GM19025 (cell line): ENCODE results near the gene ATP11A.

Source experiments
- ATAC-seq: cut with Tn5 transposase; IDR thresholded peaks from one replicate; pipeline ENCODE4 v1.9.1; 2021; ENCODE audit warnings: mild to moderate bottlenecking, low read depth, moderate library complexity; ENCODE audit not compliant: unreplicated experiment

The ATP11A gene

GRCh38 chr13:112756081-112756480, 66.2 kb downstream of the ATP11A start:
- ATAC-seq, result no peak

- no peak for ATAC-seq
Observed at GRCh38 chr13:112756511-112756966, 66.7 kb downstream of the ATP11A start.

GRCh38 chr13:112756967-112757758, 67.3 kb downstream of the ATP11A start:
- ATAC-seq, result no peak

- ATAC-seq, result no peak
Observed at GRCh38 chr13:112757759-112758086, 67.9 kb downstream of the ATP11A start.

DNA sequence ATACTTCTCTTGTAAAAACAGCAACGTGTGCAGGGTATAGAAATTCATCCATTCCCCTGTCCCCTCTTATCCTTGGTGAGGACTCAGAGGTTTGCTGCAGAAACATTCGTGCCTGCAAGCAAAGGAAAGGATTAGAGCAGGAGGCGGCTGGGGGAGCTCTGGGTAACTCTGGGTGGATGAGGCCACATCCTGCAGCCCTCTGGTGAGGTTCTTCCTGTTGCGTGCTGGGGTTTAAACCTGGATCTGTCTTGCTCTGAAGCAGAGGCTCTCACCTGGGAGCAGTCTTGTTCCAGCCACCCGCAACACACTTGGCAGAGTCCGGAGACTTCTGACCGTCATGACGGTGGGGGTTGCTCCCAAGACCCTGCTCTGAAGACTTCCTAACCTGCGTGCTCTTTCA, 69.2 kb downstream of the ATP11A start:
- ATAC-seq, result no peak

DNA sequence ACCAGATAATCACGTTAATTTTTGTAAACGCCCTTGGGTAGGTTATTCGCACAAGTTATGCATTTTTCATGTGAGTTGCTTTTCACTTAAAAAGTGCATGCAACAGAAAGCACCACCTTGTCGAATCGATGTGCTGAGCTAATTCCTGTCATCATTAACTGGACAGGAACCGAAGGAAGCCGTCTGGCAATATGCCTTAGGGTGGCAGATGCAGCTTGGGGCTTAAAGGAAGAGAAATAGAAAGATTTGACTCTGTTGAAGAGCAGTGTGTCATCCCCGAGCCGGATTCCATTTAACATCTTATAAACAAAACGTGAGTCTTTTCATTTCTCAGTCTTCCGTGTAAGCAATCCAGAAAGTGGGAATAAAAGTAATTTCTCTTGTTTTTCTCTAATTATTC, 70.0 kb downstream of the ATP11A start:
- no peak for ATAC-seq

DNA sequence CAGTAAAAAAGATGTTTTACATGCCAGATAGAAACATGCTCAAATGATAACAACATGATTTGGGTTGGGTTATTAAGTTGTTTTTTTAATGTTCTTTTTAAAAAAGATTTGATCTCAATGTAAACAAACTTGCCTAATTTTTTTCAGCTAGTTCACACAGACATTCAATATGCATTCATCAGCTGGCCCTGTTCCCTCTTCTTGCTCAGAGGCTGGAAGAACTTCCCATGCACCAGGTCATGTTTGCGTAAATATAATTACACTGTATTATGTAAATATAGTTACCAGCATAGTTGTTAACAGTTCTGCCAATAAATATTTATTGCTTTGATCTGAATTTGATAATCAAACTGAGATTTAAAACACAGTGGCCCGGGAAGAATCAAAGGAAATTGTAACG, 70.6 kb downstream of the ATP11A start:
- no peak for ATAC-seq

DNA sequence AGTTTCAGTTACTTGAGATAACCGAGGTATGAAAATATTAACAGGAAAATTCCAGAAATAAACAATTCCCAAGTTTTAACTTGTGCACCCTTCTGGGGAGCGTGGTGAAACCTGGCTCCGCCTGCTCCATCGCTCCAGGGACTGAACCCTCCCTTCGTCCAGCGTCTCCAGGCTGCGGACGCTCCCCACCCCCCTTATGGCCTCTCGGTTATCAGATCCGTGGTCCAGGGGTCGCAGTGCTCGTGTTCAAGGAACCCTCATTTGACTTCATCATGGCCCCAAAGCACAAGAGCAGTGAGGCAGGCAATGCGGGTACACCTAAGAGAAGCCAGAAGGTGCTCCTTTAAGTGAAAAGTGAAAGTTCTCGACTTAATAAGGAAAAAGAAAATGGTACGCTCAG, 71.1 kb downstream of the ATP11A start:
- no peak for ATAC-seq

DNA sequence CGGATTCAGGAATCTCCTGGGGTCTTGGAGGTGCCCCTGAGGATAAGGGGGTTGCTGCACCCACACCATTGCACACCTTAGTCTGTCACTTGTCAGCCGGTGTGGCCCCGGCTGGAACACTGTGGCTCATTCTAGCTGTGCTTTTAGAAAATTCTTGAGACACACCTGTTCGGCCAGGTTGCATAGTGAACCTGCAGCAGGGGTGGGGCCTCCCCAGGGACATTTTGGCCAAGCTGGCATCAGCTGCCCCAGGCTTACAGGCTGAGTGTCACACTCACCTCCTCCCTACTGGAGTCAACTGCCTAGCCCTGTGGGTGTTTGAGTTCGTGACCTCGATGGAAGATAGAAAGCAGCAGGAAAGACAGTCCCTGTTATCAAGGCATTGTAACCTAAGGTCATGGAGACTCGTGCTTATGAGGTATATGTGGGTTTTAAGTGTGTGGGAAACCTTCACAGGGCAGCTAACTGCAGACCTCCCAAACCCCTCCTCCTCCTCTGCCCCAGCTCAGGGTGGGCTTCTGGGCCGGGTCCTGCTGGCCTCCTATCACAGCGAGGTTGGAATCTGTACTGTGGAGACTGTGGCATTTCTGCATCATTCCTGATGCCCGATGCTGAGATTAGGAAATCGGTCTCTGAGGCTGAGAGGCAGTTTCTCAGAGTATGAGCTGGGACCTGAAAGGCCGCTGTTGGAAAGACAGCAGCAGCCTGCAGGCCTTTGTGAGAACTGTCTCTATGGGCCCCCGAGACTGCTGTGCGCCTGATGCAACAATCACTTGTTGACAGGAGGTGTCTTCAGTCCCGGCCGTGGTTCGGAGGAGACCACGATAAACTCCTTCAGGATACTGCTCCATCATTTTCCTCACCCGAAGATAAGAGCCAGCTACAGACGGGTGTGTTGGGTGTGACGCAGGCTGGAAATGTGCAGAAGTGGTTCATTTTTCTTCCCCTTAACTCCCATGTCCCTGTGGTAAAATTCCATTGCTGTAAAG, 72.2 kb downstream of the ATP11A start:
- ATAC-seq, result no peak

DNA sequence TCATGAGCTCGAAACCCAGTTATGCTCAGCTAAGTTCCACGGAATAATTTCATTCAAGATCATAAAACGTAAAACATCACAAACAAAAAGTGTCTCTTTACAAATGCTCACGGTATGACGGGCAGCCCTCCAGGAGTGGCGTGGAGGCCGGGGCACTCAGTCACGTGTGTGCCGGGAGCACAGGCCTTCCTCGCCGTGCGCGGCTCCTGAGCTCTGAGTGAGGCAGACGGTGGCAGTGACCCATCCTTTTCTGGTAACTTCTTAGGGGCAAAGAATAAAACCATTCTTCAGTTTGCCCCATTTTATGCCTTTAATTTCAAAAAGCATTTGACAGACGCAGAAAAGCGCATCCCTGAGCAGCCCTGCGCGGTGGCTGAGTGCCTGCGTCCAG, 72.8 kb downstream of the ATP11A start:
- no peak for ATAC-seq

DNA sequence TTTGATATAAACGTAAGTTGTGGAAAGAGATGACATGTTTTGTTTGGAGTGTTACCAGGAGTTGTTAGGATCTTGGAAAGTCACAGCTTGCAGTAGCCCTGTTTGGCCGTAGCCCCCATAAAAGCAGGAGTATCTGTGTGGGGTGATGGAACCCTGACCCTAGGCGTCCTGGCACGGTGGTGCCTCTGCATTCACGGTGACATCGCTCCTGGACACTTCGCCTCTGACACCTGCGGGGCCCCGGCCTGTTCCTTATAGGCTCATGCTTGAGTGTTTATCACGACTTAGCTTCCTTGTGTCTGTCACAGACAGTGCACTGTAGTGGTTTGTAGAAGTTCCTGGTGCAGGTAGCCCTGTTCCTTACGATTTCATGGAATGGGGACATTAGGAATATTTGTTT, 74.2 kb downstream of the ATP11A start:
- no peak for ATAC-seq

GRCh38 chr13:112764864-112765561, 75.2 kb downstream of the ATP11A start:
- no peak for ATAC-seq

- ATAC-seq, result no peak
Observed at GRCh38 chr13:112765731-112766130, 75.9 kb downstream of the ATP11A start.

GRCh38 chr13:112766336-112766735, 76.5 kb downstream of the ATP11A start:
- ATAC-seq, result no peak

GRCh38 chr13:112767506-112768471, 78.0 kb downstream of the ATP11A start:
- peak; percentile 66 for ATAC-seq

- no peak for ATAC-seq
Observed at GRCh38 chr13:112768795-112769481, 79.1 kb downstream of the ATP11A start.

GRCh38 chr13:112769615-112770014, 79.8 kb downstream of the ATP11A start:
- ATAC-seq, result no peak

DNA sequence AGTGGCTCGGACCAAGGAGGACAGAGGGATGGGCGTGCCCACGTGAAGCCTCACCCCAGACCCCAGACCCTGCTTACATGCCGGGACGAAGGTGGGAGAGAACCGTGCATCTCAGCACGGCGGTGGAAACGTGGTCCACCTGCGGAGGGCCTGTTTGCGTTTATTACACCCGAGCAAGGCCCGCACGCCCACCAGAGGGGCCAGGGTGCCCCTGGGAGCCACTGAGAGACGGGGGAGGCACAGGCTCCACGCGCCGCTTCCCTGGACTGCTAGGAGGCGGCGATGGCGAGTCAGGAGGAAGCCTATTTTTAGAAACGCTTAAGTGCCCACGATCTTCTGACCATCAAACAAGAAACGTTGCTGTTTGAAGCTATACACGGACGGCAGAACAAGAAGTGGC, 80.7 kb downstream of the ATP11A start:
- no peak for ATAC-seq

DNA sequence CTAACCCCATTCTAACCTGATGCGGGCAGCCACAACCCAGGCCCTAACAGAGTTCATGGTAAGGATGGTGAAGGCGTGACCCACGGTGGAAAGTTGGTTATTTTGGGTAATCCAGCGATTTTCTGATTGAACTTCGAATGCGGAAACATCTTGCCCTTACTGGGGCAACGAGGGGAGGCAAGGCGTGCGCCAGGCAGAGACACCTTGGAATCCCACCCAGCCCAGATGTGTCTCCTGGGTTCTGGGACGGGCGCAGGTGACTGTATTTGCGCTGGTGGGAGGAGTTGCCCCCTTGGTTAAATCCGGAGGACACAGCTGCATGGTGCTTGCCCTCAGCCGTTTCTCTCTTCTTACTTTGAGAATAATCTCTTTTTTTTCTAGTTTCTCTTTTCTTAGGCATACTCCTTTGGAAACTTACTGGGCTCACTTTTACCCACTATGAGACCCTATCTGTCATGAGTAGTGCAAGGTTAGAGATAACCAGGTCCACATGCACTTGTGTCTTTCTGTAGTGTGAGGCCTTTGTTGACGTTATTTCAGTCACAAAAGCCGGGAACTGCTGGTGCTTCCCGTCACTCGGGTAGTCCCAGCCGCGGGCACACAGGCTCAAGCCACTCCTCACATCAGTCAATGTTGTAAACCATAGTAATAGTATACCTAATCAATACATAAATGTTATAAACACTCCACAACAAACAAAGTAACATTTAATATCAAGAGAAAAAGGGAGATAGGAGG, 81.5 kb downstream of the ATP11A start:
- ATAC-seq, result no peak
